Spleen (tissue), 7 donors: Measurements from ENCODE around the gene P4HB.

Experiments
- CTCF ChIP-seq, 11 experiments: fragments of 200-600 bp in 7 of 11; fragments of 450-650 bp in 4 of 11; sonication (generic) in 4 of 11; IDR thresholded peaks in 8 of 11; conservative IDR thresholded peaks in 3 of 11; 1 replicate in 7 of 11; 2 replicates in 4 of 11; pipeline versions ENCODE4 v1.4.0 to v1.8.0; 2016 to 2021; ENCODE audit warnings: antibody characterized with exemption in 11 of 11, inconsistent platforms in 4 of 11, mild to moderate bottlenecking in 1 of 11
- POLR2A ChIP-seq, 3 donors: fragments of 450-650 bp; IDR thresholded peaks; one replicate each; pipeline ENCODE4 v1.5.1; 2017; ENCODE audit warnings: antibody characterized with exemption in 3 of 3, mild to moderate bottlenecking in 1 of 3
- POLR2AphosphoS5 ChIP-seq, 3 donors: sonication (generic); formaldehyde crosslinking; IDR thresholded peaks; one replicate each; pipeline ENCODE4 v1.5.1; 2017; ENCODE audit warnings: antibody characterized with exemption in 3 of 3
- donor health status: DM: no; HTN: no; CAD: no; lungs with moderate emphysema.
- donor health status: DM: no; HTN: no; CAD: no.
- donor health status: DM: no; HTN: no; CAD: no.

GRCh38 chr17:81823820-81824550 lies 36.4 kb downstream of the P4HB start:
- TF ChIP-seq CTCF (IDR thresholded peaks at IDR 0.05 in 8 of 11, conservative IDR thresholded peaks at IDR 0.05 in 3 of 11) (no peak), POLR2A (IDR thresholded peaks at IDR 0.05) (no peak), POLR2AphosphoS5 (IDR thresholded peaks at IDR 0.05) (no peak)
